Measurements from ENCODE around the gene TRIP12. TPM values are rescaled to one million over a fixed set of nuclear protein-coding genes. Genes with fewer than 3 reads are reported as not detected.

Gene TRIP12
- total and polyA plus RNA-seq, 2 of the 8 experiments (the other 6 are each of a cell fraction or from before 2014, with no cell fraction given): 23.1 to 174 TPM

DNA sequence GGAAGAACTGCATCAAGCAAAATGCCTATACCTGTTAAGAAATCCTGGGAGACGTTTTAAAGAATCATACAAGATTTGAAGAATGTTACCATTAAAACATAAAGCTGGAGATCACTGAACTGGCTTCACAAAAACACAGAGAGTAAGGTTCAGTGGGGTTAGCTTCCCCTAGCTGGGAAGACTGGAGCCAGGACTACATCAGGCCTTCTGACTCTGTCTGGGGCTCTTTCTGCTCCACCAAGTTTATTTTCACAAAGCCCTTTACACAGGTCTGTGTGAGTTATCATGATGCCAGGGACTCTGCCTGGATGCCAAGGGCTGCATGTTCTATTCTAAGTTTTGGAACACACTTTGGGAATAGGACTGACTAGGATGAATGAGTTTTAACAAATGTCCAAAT is 160.1 kb downstream of the TRIP12 start:
- Histone ChIP-seq H2AK5ac (ENCODE audit: low read depth, low read length) (no peak overlapping the region), H3K4me3 (ENCODE audit: extremely low read depth in 1 of 4, insufficient read depth in 2 of 4, low read depth in 3 of 4, low read length in 4 of 4) (no peak overlapping the region), H3K27me3 (replicated peaks in 1 of 4; ENCODE audit: control insufficient read depth in 3 of 4, extremely low read depth in 1 of 4, insufficient read depth in 3 of 4, low read length in 3 of 4) (no peaks in the 10 kb centered on the region), H3K79me2 (ENCODE audit: control insufficient read depth in 1 of 2, insufficient read depth in 2 of 2, low read length in 2 of 2) (no peaks in the 10 kb centered on the region), H2BK12ac (ENCODE audit: low read depth, low read length) (no peak overlapping the region), H3K79me1 (ENCODE audit: low read depth, low read length) (no peaks in the 10 kb centered on the region), H3K14ac (ENCODE audit: insufficient read length) (no peak overlapping the region), H4K91ac (replicated peaks; ENCODE audit: insufficient read length, low read length) (no peak overlapping the region), H3K18ac (ENCODE audit: extremely low read depth, low read length) (no peak overlapping the region), H2BK15ac (ENCODE audit: low read length) (no peak overlapping the region), H4K20me1 (replicated peaks in 1 of 2; ENCODE audit: control insufficient read depth in 1 of 2, insufficient read depth in 2 of 2, low read length in 2 of 2) (no peaks in the 10 kb centered on the region), H4K8ac (ENCODE audit: extremely low read depth, insufficient read depth, low read length) (no peak overlapping the region), H2AFZ (ENCODE audit: low read length) (no peak overlapping the region), H3K4me2 (ENCODE audit: insufficient read depth in 1 of 2, low read depth in 2 of 2, low read length in 2 of 2) (no peak overlapping the region), H3K23me2 (ENCODE audit: low read depth, low read length) (no peaks in the 10 kb centered on the region), H3K23ac (ENCODE audit: insufficient read length) (no peak overlapping the region), H2BK20ac (ENCODE audit: low read length) (no peak overlapping the region), H3K9ac (replicated peaks in 1 of 4; ENCODE audit: extremely low read depth in 1 of 4, low read depth in 3 of 4, low read length in 3 of 4) (no peak overlapping the region), H4K5ac (ENCODE audit: insufficient read length, low read depth, low read length) (no peak overlapping the region), H3K56ac (replicated peaks; ENCODE audit: insufficient read length, low read depth, low read length) (no peak overlapping the region), H2BK120ac (replicated peaks; ENCODE audit: low read depth, low read length) (no peak overlapping the region), H3K4me1 (replicated peaks in 1 of 4; ENCODE audit: control insufficient read depth in 3 of 4, insufficient read depth in 4 of 4, low read length in 3 of 4) (no peaks in the 10 kb centered on the region), H3K27ac (ENCODE audit: low read depth, low read length) (no peak overlapping the region), H2BK5ac (ENCODE audit: low read depth, low read length) (no peak overlapping the region), H3K9me3 (ENCODE audit: insufficient read depth in 2 of 2, low read depth in 1 of 2, low read length in 1 of 2) (no peaks in the 10 kb centered on the region), H3K36me3 (ENCODE audit: control insufficient read depth in 2 of 4, insufficient read depth in 4 of 4, low read length in 3 of 4) (peaks cover 0 to 6% (median 1%) of the 10 kb centered on the region in 4 experiments; a peak in 3 of 8 replicates), H3K4ac (replicated peaks; ENCODE audit: insufficient read length, low read depth, low read length) (no peak overlapping the region)
- ChIA-PET CTCF (ENCODE audit: partially characterized antibody) (interaction anchor here (0.6 to 1.5 kb wide), 2 partner anchors 12 to 369 kb away, joined by 3 to 5 read pairs; no protein-coding TSS in a partner anchor), POLR2A (ENCODE audit: partially characterized antibody) (interaction anchor here (1.1 kb wide), 1 partner anchor 160 kb away, joined by 3 read pairs; the partner anchor contains the start of gene TRIP12)
- 75% methylated on average over 1 of the region's 1 CpG; no CpG with 5 or more reads in 1 of the 2 experiments for WGBS, 2 experiments (ENCODE audit: extremely low coverage in 1 of 2, insufficient coverage in 1 of 2, insufficient read length in 1 of 2, insufficient replicate concordance in 2 of 2, low coverage in 1 of 2, low lambda C conversion rate in 2 of 2, missing lambda C conversion rate in 1 of 2)
- no peak for FAIRE-seq
- TF ChIP-seq CHD2 (IDR thresholded peaks at IDR 0.05; ENCODE audit: low read length) (no peak), SUZ12 (IDR thresholded peaks at IDR 0.05; ENCODE audit: low read length) (no peak), EP300 (IDR thresholded peaks at IDR 0.05; ENCODE audit: borderline replicate concordance in 1 of 2, low read depth in 2 of 2, low read length in 2 of 2) (no peak), PHF8 (conservative IDR thresholded peaks at IDR 0.05; ENCODE audit: low read depth, low read length) (no peak), SP1 (IDR thresholded peaks at IDR 0.05; ENCODE audit: low read depth, low read length) (no peak), EGR1 (IDR thresholded peaks at IDR 0.05; ENCODE audit: borderline replicate concordance, low read depth, low read length) (no peak), CREB1 (IDR thresholded peaks at IDR 0.05) (no peak)
- TF ChIP-seq, protein P1, sequence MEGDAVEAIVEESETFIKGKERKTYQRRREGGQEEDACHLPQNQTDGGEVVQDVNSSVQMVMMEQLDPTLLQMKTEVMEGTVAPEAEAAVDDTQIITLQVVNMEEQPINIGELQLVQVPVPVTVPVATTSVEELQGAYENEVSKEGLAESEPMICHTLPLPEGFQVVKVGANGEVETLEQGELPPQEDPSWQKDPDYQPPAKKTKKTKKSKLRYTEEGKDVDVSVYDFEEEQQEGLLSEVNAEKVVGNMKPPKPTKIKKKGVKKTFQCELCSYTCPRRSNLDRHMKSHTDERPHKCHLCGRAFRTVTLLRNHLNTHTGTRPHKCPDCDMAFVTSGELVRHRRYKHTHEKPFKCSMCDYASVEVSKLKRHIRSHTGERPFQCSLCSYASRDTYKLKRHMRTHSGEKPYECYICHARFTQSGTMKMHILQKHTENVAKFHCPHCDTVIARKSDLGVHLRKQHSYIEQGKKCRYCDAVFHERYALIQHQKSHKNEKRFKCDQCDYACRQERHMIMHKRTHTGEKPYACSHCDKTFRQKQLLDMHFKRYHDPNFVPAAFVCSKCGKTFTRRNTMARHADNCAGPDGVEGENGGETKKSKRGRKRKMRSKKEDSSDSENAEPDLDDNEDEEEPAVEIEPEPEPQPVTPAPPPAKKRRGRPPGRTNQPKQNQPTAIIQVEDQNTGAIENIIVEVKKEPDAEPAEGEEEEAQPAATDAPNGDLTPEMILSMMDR (IDR thresholded peaks at IDR 0.05; ENCODE audit: control extremely low read depth in 1 of 3, insufficient read depth in 1 of 3, low read depth in 1 of 3, low read length in 3 of 3): no peak
- no peak for DNase-seq (ENCODE audit: low read depth in 1 of 2, low spot score in 2 of 2)
